ENCODE results near the gene PARL. TPM values are rescaled to one million over a fixed set of nuclear protein-coding genes. Genes with fewer than 3 reads are reported as not detected.

Gene PARL
- total RNA-seq, 4 donors from 2014 or later: 7.4 to 69.9 (median 22.5) TPM

DNA sequence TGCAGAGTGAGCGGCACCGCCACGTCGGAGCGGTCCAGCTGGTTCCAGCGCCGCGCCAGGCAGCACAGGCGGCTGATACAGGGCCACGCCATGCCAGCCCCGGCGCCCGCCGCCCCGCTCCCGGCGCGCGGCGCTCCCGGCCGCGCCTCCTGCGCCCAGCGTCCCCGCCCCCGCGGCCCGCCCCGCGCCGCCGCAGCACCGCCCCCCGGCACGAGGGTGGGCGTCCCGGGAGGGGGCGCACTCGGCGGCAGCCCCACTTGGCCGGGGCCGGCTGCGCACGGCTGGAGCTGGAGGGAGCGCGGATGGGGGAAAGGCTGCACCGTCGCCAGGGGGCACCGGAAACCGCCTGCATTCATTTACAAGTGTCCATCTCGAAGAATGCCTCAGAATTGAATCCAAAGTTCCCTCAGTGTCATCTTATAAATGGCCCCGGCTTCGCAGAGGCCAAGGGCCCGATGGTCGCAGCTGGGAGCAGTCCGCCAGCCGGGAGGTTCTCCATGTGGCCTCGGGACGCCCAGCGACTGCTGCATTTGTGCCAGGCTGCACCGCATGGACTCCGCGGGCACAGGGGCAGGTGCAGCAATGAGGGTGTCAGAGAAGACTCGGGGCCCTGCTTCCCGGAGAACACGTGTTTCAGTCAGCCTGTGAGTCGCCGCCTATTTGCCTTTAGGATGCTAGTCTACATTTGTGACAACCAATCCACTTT is 59.1 kb downstream of the PARL start, which contains the start of gene MAP6D1:
TSS of gene MAP6D1 (minus strand) at position 122 of the 706 bp plus-strand sequence. CDS start at position 92, 30 bp downstream.
- no peaks in the 10 kb centered on the region for H3K9me3 ChIP-seq
- no peaks in the 10 kb centered on the region for H3K27me3 ChIP-seq
- H3K4me1 ChIP-seq: peaks cover 0 to 9% of the 10 kb centered on the region in 2 donors
- no peaks in the 10 kb centered on the region for H3K36me3 ChIP-seq
- TF ChIP-seq CTCF (IDR thresholded peaks at IDR 0.05): peak in 2 of 4 experiments; percentile 16 to 22
- no peak for TF ChIP-seq POLR2A (IDR thresholded peaks at IDR 0.05)
- H3K4me3 ChIP-seq: peak within 1 kb of the TSS; percentile 35 to 51
- DNase-seq: peak in 1 of 2 donors; percentile 24
- no peak within 1 kb of the TSS for H3K27ac ChIP-seq
- intact Hi-C loops (cut with DNase I; ENCODE audit: low total_unique reads): no loop called here

- Histone ChIP-seq H3K9me3 (no peaks in the 10 kb centered on the region), H3K36me3 (no peaks in the 10 kb centered on the region), H3K4me3 (peak overlapping the region; percentile 35 to 51), H3K4me1 (peaks cover 0 to 9% of the 10 kb centered on the region in 2 donors), H3K27ac (no peak overlapping the region), H3K27me3 (no peaks in the 10 kb centered on the region)
- intact Hi-C loops (cut with DNase I; ENCODE audit: low total_unique reads): no loop called here
- TF ChIP-seq CTCF (IDR thresholded peaks at IDR 0.05) (no peak), POLR2A (IDR thresholded peaks at IDR 0.05) (no peak)
- no peak for DNase-seq
These were observed 59.8 kb downstream of the PARL start for GRCh38 chr3:183824761-183825455.

GRCh38 chr3:183823963-183824362 is 60.7 kb downstream of the PARL start:
- DNase-seq: no peak
- Histone ChIP-seq H3K9me3 (no peaks in the 10 kb centered on the region), H3K4me3 (no peak overlapping the region), H3K27ac (no peak overlapping the region), H3K27me3 (no peaks in the 10 kb centered on the region), H3K36me3 (no peaks in the 10 kb centered on the region), H3K4me1 (peaks cover 0 to 9% of the 10 kb centered on the region in 2 donors)
- intact Hi-C loops (cut with DNase I; ENCODE audit: low total_unique reads): no loop called here
- no peak for TF ChIP-seq POLR2A (IDR thresholded peaks at IDR 0.05)
- TF ChIP-seq CTCF (IDR thresholded peaks at IDR 0.05): no peak

GRCh38 chr3:183822631-183823030 is 62.0 kb downstream of the PARL start:
- no peaks in the 10 kb centered on the region for H3K27me3 ChIP-seq
- TF ChIP-seq CTCF (IDR thresholded peaks at IDR 0.05) (no peak), POLR2A (IDR thresholded peaks at IDR 0.05) (no peak)
- H3K27ac ChIP-seq: no peak overlapping the region
- DNase-seq: no peak
- H3K36me3 ChIP-seq: no peaks in the 10 kb centered on the region
- intact Hi-C loops (cut with DNase I; ENCODE audit: low total_unique reads): no loop called here
- no peaks in the 10 kb centered on the region for H3K9me3 ChIP-seq
- H3K4me3 ChIP-seq: no peak overlapping the region
- peaks cover 0 to 9% of the 10 kb centered on the region in 2 donors for H3K4me1 ChIP-seq

DNA sequence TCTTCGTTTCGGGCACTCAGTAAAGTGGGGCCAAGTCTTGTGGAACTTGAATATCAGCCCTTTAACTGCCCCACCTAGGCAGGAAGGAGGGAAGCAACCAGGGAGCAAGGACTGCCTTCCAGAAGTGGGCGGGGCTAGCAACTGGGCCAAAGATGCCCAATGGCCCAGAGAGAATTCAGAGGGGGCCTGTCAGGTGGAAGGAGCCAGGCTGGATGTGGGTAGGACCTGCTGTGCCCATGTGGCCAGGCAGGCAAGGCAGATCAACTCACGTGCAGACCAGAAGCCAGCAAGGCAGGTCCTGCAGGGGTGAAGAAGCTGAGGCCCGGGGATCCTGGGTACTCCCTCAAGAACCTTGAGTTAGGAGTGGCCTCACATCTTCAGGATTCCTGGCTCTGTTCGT is 64.8 kb downstream of the PARL start:
- intact Hi-C loops (cut with DNase I; ENCODE audit: low total_unique reads): no loop called here

More for the DNA sequence above, 64.8 kb downstream of the PARL start:
- no peak overlapping the region for H3K27ac ChIP-seq
- H3K36me3 ChIP-seq: no peaks in the 10 kb centered on the region
- H3K27me3 ChIP-seq: no peaks in the 10 kb centered on the region
- no peaks in the 10 kb centered on the region for H3K9me3 ChIP-seq
- TF ChIP-seq POLR2A (IDR thresholded peaks at IDR 0.05) (no peak), CTCF (IDR thresholded peaks at IDR 0.05) (no peak)
- peaks cover 0 to 5% of the 10 kb centered on the region in 2 donors for H3K4me1 ChIP-seq
- H3K4me3 ChIP-seq: no peak overlapping the region
- no peak for DNase-seq

All from uterus (tissue), 4 donors.